ENCODE results near the gene ASMTL.

GRCh38 chrX:1435241-1435895, 17.3 kb downstream of the ASMTL start:
- TF ChIP-seq FOXP2 (optimal IDR thresholded peaks at IDR 0.05; ENCODE audit: control extremely low read depth, extremely low read length, insufficient read depth) (no peak), EZH2 (IDR thresholded peaks at IDR 0.05) (no peak)

Measured in SK-N-MC (cell line).